Measurements from ENCODE around the gene GOLGA6L26.
"Not testable (repeated sequence)": the region's sequence is repeated elsewhere in the genome, so short reads cannot be mapped to it uniquely, and the experiment has no call there.

The GOLGA6L26 gene, protein sequence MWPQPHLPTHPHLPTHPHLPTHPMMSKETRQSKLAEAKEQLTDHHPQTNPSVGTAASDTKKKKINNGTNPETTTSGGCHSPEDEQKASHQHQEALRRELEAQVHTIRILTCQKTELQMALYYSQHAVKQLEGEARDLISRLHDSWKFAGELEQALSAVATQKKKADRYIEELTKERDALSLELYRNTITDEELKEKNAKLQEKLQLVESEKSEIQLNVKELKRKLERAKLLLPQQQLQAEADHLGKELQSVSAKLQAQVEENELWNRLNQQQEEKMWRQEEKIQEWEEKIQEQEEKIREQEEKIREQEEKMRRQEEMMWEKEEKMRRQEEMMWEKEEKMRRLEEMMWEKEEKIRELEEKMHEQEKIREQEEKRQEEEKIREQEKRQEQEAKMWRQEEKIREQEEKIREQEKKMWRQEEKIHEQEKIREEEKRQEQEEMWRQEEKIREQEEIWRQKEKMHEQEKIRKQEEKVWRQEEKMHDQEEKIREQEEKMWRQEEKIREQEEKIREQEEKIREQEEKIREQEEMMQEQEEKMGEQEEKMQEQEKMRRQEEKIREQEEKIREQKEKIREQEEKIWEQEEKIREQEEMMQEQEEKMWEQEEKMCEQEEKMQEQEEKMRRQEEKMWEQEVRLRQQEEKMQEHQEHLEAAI

DNA sequence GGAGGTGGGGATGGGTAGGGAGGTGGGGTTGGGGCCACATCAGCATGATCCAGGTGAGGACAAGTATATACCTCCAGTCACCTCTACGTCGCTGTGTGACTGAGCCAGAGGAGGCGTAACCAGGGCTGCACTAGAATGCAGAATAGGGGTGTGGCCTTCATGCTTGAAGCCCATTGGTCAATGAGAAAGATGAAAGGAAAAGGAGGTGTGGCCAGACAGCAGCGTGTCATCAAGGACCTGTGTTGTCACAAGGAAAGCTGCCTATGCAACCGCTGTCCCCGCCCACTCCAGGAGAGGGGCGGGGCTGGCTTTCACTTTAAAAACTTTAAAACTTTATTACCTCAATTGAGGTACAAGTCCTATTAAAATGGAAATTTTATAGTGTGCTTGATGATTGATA lies at the start of gene GOLGA6L26:
Gene GOLGA6L26 (minus strand): TSS at position 101 of the 400 bp plus-strand sequence. CDS start 61 bp downstream, at position 40.
- not testable (repeated sequence) for DNase-seq (ENCODE audit: low read depth, low spot score); H3K4me3 ChIP-seq (ENCODE audit: low read length); H3K27ac ChIP-seq (ENCODE audit: low read length); H3K9me3 ChIP-seq (ENCODE audit: control insufficient read depth, insufficient read depth, low read length); H3K27me3 ChIP-seq (ENCODE audit: control insufficient read depth, insufficient read depth, low read length); H3K36me3 ChIP-seq (ENCODE audit: control insufficient read depth, insufficient read depth, low read length); H3K4me1 ChIP-seq (ENCODE audit: control insufficient read depth, insufficient read depth, low read length)
- WGBS (ENCODE audit: insufficient coverage, insufficient read length), result no CpG with 5 or more reads among the region's 7 CpGs

DNA sequence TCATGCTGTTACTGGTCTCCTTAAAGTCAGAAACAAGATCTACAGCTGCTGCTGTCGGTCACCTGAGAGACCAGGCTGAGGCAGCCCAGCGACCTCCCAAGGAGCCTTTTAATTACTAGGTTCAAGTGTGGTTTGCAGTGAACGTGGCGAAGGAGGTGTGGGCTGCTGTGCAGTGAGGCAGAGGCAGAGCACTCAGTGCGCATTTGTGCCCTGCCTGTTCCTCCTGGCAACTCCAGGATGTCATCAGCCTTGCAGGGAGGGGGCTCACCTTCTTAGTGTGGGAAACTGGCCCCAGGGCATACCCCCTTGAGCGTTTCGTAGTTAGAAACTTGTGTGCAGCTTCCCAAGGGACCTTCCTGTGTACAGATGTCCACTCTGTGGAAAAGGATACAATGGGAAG lies 47.2 kb upstream of the GOLGA6L26 start:
- not testable (repeated sequence) for H3K27ac ChIP-seq (ENCODE audit: low read length); H3K9me3 ChIP-seq (ENCODE audit: control insufficient read depth, insufficient read depth, low read length); DNase-seq (ENCODE audit: low read depth, low spot score); H3K36me3 ChIP-seq (ENCODE audit: control insufficient read depth, insufficient read depth, low read length); H3K4me3 ChIP-seq (ENCODE audit: low read length); H3K4me1 ChIP-seq (ENCODE audit: control insufficient read depth, insufficient read depth, low read length); H3K27me3 ChIP-seq (ENCODE audit: control insufficient read depth, insufficient read depth, low read length)
- WGBS (ENCODE audit: insufficient coverage, insufficient read length), result no CpG with 5 or more reads among the region's 7 CpGs

DNA sequence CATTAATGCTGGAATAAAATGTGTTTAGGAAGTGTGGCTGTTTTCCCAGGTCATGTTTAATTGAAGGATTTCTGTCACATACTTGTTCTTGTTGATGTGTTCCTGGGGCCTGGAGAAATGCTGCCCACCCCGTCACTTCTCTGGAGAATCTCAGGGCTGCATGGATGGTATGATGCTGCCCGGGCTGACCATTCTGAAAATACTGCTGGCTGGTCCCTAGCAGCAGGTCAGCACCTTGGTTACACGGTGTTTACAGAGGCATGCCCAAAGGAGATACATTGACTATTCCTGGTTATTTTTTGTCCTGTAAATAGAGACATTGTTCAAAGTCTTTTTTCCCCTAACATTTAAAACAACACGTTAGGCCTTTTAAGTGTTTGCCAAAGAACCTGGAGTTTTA lies 46.7 kb upstream of the GOLGA6L26 start:
- H3K4me3 ChIP-seq (ENCODE audit: low read length); H3K36me3 ChIP-seq (ENCODE audit: control insufficient read depth, insufficient read depth, low read length); H3K4me1 ChIP-seq (ENCODE audit: control insufficient read depth, insufficient read depth, low read length); H3K9me3 ChIP-seq (ENCODE audit: control insufficient read depth, insufficient read depth, low read length); H3K27me3 ChIP-seq (ENCODE audit: control insufficient read depth, insufficient read depth, low read length); DNase-seq (ENCODE audit: low read depth, low spot score); H3K27ac ChIP-seq (ENCODE audit: low read length): not testable (repeated sequence)
- WGBS (ENCODE audit: insufficient coverage, insufficient read length), result no CpG with 5 or more reads among the region's 4 CpGs

DNA sequence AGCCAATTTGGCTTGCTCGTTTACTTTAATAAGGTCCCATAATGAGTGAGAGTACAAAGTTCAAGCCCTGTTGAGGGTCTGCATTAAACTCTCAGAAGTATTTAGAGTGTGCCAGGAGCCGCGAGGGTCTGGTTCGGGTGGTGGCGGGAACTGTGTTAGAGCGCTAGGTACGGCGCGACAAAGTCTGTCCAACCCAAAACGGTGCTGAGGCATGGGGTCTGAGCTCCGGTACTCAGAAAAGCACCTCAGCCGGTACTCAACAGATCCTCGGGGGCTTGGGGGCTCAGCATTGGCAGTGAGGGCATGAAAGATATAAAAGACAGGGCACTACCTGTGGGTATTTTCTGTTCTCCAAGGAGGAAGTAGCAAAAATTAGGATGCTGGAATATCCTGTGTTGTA lies 45.0 kb upstream of the GOLGA6L26 start:
- H3K9me3 ChIP-seq (ENCODE audit: control insufficient read depth, insufficient read depth, low read length); H3K27ac ChIP-seq (ENCODE audit: low read length); DNase-seq (ENCODE audit: low read depth, low spot score); H3K27me3 ChIP-seq (ENCODE audit: control insufficient read depth, insufficient read depth, low read length); H3K4me3 ChIP-seq (ENCODE audit: low read length); H3K36me3 ChIP-seq (ENCODE audit: control insufficient read depth, insufficient read depth, low read length); H3K4me1 ChIP-seq (ENCODE audit: control insufficient read depth, insufficient read depth, low read length): not testable (repeated sequence)
- no CpG with 5 or more reads among the region's 13 CpGs for WGBS (ENCODE audit: insufficient coverage, insufficient read length)

DNA sequence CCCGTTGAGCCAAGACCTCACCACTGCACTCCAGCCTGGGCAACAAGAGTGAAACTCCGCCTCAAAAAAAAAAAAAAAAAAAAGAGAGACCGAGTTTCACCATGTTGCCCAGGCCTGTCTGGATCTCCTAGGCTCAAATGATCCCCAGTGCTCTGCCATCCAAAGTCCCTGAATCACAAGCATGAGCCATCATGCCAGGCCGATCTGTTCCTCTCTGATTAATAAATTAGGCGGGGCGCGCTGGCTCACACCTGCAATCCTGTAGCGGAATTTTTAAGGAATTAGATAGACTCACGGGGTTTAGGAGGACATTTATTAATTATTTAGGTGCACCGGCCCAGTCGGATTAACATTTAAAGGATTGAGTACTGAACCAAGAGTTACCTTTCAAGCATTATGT lies 40.2 kb upstream of the GOLGA6L26 start:
- not testable (repeated sequence) for H3K27me3 ChIP-seq (ENCODE audit: control insufficient read depth, insufficient read depth, low read length); H3K27ac ChIP-seq (ENCODE audit: low read length); H3K4me1 ChIP-seq (ENCODE audit: control insufficient read depth, insufficient read depth, low read length); H3K36me3 ChIP-seq (ENCODE audit: control insufficient read depth, insufficient read depth, low read length); H3K9me3 ChIP-seq (ENCODE audit: control insufficient read depth, insufficient read depth, low read length); H3K4me3 ChIP-seq (ENCODE audit: low read length); DNase-seq (ENCODE audit: low read depth, low spot score)
- WGBS (ENCODE audit: insufficient coverage, insufficient read length), result no CpG with 5 or more reads among the region's 11 CpGs

DNA sequence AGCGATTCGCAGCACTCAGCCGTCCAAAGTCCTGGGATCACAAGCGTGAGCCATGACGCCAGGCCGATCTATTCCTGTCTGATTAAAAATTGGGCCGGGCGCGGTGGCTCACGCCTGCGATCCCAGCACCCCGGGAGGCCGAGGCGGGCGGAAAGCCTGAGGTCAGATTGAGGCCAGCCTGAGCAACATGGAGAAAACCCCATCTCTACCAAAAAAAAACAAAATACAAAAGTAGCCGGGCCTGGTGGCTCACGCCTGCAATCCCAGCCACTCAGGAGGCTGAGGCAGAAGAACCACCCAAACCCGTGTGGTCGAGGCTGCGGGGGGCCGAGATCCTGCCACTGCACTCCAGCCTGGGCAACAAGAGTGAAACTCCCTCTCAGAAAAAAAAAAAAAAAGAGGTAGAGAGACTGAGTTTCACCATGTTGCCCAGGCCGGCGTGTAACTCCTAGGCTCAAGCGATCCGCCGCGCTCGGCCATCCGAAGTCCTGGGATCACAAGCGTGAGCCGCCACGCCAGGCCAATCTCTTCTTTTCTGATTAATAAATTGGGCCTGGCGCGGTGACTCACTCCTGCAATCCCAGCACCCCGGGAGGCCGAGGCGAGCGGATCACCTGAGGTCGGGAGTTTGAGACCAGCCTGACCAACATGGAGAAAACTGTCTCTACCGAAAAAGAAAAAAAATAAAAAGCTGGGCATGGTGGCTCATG lies 39.0 kb upstream of the GOLGA6L26 start:
- H3K4me1 ChIP-seq (ENCODE audit: control insufficient read depth, insufficient read depth, low read length); H3K36me3 ChIP-seq (ENCODE audit: control insufficient read depth, insufficient read depth, low read length); H3K4me3 ChIP-seq (ENCODE audit: low read length); H3K27ac ChIP-seq (ENCODE audit: low read length); H3K27me3 ChIP-seq (ENCODE audit: control insufficient read depth, insufficient read depth, low read length); DNase-seq (ENCODE audit: low read depth, low spot score); H3K9me3 ChIP-seq (ENCODE audit: control insufficient read depth, insufficient read depth, low read length): not testable (repeated sequence)
- WGBS (ENCODE audit: insufficient coverage, insufficient read length), result no CpG with 5 or more reads among the region's 40 CpGs

DNA sequence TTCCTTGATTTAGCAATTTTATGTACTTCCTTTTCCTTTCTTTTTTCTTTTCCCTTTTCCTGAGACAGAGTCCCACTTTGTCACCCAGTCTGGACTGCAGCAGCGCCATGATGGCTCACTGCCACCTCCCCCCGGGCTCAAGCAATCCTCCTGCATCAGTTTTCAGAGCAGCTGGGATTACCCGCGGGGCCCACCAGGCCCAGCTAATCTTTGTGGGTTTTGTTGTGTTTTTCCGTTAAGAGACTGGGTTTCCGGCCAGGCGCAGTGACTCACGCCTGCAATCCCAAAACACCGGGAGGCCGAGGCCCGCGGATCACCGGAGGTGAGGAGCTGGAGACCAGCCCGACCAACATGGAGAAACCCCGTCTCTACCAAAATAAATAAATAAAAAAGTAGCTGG lies 38.3 kb upstream of the GOLGA6L26 start:
- Histone ChIP-seq H3K36me3 (ENCODE audit: control insufficient read depth, insufficient read depth, low read length) (no peaks in the 10 kb centered on the region), H3K4me1 (ENCODE audit: control insufficient read depth, insufficient read depth, low read length) (no peaks in the 10 kb centered on the region), H3K9me3 (ENCODE audit: control insufficient read depth, insufficient read depth, low read length) (no peaks in the 10 kb centered on the region), H3K27ac (ENCODE audit: low read length) (no peak overlapping the region), H3K27me3 (ENCODE audit: control insufficient read depth, insufficient read depth, low read length) (no peaks in the 10 kb centered on the region), H3K4me3 (ENCODE audit: low read length) (no peak overlapping the region)
- no peak for DNase-seq (ENCODE audit: low read depth, low spot score)
- WGBS (ENCODE audit: insufficient coverage, insufficient read length), result no CpG with 5 or more reads among the region's 15 CpGs

DNA sequence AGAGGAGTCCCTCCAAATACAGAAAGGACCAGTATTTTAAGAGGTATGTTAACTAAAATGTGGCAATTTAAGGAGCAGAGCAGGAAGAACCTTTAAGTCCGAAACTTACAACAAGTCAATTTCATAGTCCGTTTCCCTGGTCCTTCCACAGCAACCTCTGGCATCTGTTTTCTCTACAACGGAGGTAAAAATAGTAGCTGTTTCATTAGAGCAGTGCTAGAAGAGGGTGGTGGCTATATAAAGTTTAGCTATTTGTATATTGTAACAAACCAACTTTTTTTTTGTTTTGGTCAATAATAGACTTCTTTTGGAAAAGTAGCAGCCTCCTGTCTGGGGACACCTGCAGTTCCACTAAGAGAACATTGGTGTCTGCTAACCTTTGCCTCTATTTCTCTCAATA lies 37.9 kb upstream of the GOLGA6L26 start:
- not testable (repeated sequence) for H3K36me3 ChIP-seq (ENCODE audit: control insufficient read depth, insufficient read depth, low read length); H3K27ac ChIP-seq (ENCODE audit: low read length); H3K4me3 ChIP-seq (ENCODE audit: low read length); DNase-seq (ENCODE audit: low read depth, low spot score); H3K27me3 ChIP-seq (ENCODE audit: control insufficient read depth, insufficient read depth, low read length); H3K4me1 ChIP-seq (ENCODE audit: control insufficient read depth, insufficient read depth, low read length); H3K9me3 ChIP-seq (ENCODE audit: control insufficient read depth, insufficient read depth, low read length)
- no CpG with 5 or more reads among the region's 3 CpGs for WGBS (ENCODE audit: insufficient coverage, insufficient read length)

DNA sequence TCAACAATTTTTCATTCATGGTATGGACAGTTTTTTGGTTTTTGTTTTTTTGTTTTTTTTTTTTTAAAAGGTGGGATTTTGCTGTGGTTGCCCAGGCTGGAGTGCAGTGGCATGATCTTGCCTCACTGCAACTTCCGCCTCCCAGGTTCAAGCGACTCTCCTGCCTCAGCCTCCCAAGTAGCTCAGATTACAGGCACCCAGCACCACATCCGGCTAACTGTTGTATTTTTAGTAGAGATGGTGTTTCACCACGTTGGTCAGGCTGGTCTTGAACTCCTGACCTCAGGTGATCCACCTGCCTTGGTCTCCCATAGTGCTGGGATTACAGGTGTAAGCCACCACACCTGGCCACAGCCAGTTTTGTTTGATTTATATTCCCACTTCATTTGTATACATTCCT lies 37.1 kb upstream of the GOLGA6L26 start:
- not testable (repeated sequence) for DNase-seq (ENCODE audit: low read depth, low spot score); H3K4me3 ChIP-seq (ENCODE audit: low read length); H3K27me3 ChIP-seq (ENCODE audit: control insufficient read depth, insufficient read depth, low read length); H3K9me3 ChIP-seq (ENCODE audit: control insufficient read depth, insufficient read depth, low read length); H3K27ac ChIP-seq (ENCODE audit: low read length); H3K36me3 ChIP-seq (ENCODE audit: control insufficient read depth, insufficient read depth, low read length); H3K4me1 ChIP-seq (ENCODE audit: control insufficient read depth, insufficient read depth, low read length)
- no CpG with 5 or more reads among the region's 4 CpGs for WGBS (ENCODE audit: insufficient coverage, insufficient read length)

DNA sequence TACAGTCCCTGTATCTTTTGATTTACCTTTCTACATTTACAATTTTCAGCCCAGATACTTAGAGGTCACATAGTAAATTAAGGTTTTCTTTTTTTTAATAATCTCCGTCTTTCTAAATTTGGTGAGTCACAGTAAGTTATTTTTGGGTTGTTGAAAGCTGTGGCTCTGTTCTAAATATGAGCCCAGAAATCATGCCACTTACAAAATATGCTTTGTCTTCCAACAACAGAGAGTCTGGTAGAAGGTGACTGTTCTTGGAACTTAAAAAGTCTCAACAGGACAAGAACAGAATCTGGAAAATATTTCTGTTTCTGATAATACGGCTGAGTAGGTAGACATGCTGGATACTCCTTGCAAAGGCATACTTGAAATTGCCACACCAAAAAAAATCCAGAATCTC lies 36.6 kb upstream of the GOLGA6L26 start:
- no peaks in the 10 kb centered on the region for H3K4me1 ChIP-seq (ENCODE audit: control insufficient read depth, insufficient read depth, low read length)
- no peak overlapping the region for H3K4me3 ChIP-seq (ENCODE audit: low read length)
- H3K27ac ChIP-seq (ENCODE audit: low read length), result no peak overlapping the region
- no CpG with 5 or more reads among the region's 2 CpGs for WGBS (ENCODE audit: insufficient coverage, insufficient read length)
- H3K36me3 ChIP-seq (ENCODE audit: control insufficient read depth, insufficient read depth, low read length), result no peaks in the 10 kb centered on the region
- no peak for DNase-seq (ENCODE audit: low read depth, low spot score)
- H3K27me3 ChIP-seq (ENCODE audit: control insufficient read depth, insufficient read depth, low read length), result no peaks in the 10 kb centered on the region
- H3K9me3 ChIP-seq (ENCODE audit: control insufficient read depth, insufficient read depth, low read length), result no peaks in the 10 kb centered on the region

Measured in iPS DF 6.9 (cell line).